Measurements from ENCODE around the gene PCDHGB3. TPM values are rescaled to one million over a fixed set of nuclear protein-coding genes. Genes with fewer than 3 reads are reported as not detected.
"Not testable (repeated sequence)": the region's sequence is repeated elsewhere in the genome, so short reads cannot be mapped to it uniquely, and the experiment has no call there.

Gene PCDHGB3
- total RNA-seq = not detected

DNA sequence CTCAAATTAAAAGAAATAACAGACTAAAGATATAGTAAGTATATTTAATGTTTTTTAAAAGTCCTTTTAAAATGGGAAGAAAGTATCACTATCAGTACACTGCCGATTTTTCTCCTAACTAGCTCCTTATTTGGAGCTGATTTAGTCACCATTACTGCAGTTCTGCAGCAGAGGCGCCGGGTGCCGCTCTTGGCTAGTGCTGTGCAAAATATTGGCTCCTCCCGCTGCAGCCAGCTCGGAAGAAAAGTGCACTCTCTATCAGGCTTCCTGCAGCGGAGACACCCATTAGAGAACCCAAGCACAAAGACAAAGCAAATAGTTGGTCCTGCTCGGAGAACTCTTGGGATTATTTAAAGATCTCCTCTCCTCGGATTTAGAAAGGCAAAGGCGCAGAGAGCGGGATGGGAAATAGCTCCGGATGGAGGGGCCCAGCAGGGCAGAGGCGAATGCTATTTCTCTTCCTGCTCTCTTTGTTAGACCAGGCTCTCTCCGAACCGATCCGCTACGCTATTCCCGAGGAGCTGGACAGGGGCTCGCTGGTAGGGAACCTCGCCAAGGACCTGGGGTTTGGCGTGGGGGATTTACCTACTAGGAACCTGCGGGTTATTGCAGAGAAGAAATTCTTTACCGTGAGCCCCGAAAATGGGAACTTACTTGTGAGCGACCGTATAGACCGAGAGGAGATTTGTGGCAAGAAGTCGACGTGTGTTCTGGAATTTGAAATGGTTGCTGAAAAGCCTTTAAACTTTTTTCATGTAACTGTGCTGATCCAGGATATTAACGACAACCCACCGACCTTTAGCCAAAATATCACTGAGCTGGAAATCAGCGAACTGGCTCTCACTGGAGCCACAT lies at the start of gene PCDHGB3:
TSS of gene PCDHGB3 (plus strand) at position 249 of the 855 bp plus-strand sequence. CDS start at position 402, 153 bp downstream.
- Mint-ChIP-seq H3K4me1 (peaks cover 3% of the 10 kb centered on the region), H3K4me3 (peak within 1 kb of the TSS; percentile 52), H3K27me3 (peaks cover 61% of the 10 kb centered on the region), H3K36me3 (ENCODE audit: low read depth) (peaks cover 34% of the 10 kb centered on the region), H3K27ac (no peak within 1 kb of the TSS), H3K9me3 (ENCODE audit: low read depth) (peaks cover 30% of the 10 kb centered on the region)
- CTCF ChIA-PET = interaction anchor here (0.6 to 3.0 kb wide), 19 partner anchors 9 to 235 kb away, joined by 3 to 15 read pairs (median 5); partner anchors contain the start of genes PCDHB15, PCDHB5, PCDHGA1 and PCDHGA10
- intact Hi-C loops (cut with DNase I, micrococcal nuclease) = loop anchor here (5.0 to 10.0 kb wide), 6 partner anchors 37 to 578 kb away; partner anchors contain the start of genes PCDHA2 (in 2 of the 2), PCDHGB6 (in 2 of the 2), PCDHA12 (in 1 of the 2) and PCDHA8 (in 1 of the 2)
- POLR2A ChIA-PET = interaction anchor here (0.6 kb wide), 1 partner anchor 50 kb away, joined by 4 read pairs; no protein-coding TSS in a partner anchor
- peak; percentile 76 for ATAC-seq
- DNase-seq = peak; percentile 63

DNA sequence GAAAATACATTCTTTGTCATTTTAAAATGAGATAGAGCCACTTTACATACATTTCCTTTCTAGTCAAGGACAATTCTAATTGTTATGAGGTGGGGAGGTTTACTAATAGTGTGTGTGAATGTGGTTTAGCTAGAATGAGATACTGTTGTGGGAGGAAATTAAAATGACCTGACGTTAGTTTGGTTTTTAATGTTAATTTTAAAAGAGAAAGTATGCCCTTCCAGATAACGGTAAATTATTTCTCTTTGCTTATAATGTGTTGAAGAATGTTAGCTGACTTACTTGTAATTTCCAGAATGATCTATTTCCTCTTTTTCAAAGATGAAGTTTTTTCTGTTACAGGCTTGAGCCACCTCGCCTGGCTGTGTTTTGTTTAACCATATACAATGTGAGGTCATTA lies 47.8 kb upstream of the PCDHGB3 start:
- Mint-ChIP-seq H3K36me3 (ENCODE audit: low read depth) (peaks cover 52% of the 10 kb centered on the region), H3K27ac (no peak overlapping the region), H3K4me1 (peaks cover 25% of the 10 kb centered on the region), H3K27me3 (peaks cover 10% of the 10 kb centered on the region), H3K9me3 (ENCODE audit: low read depth) (peaks cover 34% of the 10 kb centered on the region), H3K4me3 (no peak overlapping the region)
- CTCF ChIA-PET = interaction anchor here (0.7 to 1.4 kb wide), 3 partner anchors 9 to 22 kb away, joined by 3 to 5 read pairs (median 3); partner anchors contain the start of genes PCDHGA1 and PCDHGA3
- ATAC-seq (no peak), DNase-seq (no peak)
- intact Hi-C loops (cut with DNase I, micrococcal nuclease) = loop anchor here (5.0 to 10.0 kb wide), 6 partner anchors 240 to 685 kb away; partner anchors contain the start of genes DELE1 (in 1 of the 2), HDAC3 (in 1 of the 2), RELL2 (in 1 of the 2) and RNF14 (in 1 of the 2)
- POLR2A ChIA-PET = no interaction called here

DNA sequence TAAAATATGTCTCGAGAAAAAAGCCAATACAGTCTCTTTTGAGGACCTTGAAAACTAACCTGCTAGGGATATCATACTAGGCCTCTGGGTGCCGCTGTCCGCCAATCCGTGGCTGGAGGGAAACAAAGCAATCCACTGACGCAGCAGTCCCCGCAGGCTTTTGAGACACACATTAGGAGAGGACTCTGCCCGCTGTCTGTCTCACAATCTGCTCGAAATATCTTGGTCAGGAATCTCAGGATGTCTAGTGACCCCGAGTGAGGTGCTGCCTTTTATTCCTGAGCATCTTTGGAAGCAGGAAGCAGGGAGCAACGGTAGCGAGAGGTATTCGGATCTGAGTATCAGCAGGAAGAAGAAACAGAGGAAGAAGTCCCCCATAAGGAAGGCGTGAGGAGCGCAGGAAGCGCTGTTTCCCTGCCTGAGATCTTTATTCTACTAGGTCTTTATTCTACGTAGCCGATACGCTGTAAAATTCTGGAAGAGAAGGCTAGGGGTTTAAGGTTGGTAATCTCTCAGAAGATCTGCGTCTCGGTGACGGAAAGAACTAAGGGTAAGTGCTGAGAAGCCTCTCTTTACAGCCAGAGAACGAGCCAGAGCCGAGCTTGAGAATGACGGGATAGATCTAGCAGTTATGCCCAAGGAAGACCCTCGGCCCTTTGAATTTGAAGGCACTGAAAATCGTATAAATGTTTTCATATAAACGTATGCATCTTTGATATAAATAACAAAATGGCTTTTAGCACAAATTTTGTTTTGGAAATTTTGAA lies 43.8 kb upstream of the PCDHGB3 start:
- DNase-seq (peak; percentile 84), ATAC-seq (peak; percentile 94)
- Mint-ChIP-seq H3K4me1 (peaks cover 4% of the 10 kb centered on the region), H3K36me3 (ENCODE audit: low read depth) (peaks cover 19% of the 10 kb centered on the region), H3K4me3 (peak overlapping the region; percentile 72), H3K27me3 (peaks cover 29% of the 10 kb centered on the region), H3K27ac (peak overlapping the region; percentile 72), H3K9me3 (ENCODE audit: low read depth) (peaks cover 22% of the 10 kb centered on the region)
- CTCF ChIA-PET = interaction anchor here (0.7 to 4.1 kb wide), 4 partner anchors 10 to 318 kb away, joined by 3 to 22 read pairs (median 3); partner anchors contain the start of gene PCDHGA2
- POLR2A ChIA-PET = no interaction called here
- intact Hi-C loops (cut with DNase I, micrococcal nuclease) = loop anchor here in 1 of 2 experiments (2.0 to 10.0 kb wide), 2 partner anchors 233 to 599 kb away; partner anchors contain the start of gene DELE1

DNA sequence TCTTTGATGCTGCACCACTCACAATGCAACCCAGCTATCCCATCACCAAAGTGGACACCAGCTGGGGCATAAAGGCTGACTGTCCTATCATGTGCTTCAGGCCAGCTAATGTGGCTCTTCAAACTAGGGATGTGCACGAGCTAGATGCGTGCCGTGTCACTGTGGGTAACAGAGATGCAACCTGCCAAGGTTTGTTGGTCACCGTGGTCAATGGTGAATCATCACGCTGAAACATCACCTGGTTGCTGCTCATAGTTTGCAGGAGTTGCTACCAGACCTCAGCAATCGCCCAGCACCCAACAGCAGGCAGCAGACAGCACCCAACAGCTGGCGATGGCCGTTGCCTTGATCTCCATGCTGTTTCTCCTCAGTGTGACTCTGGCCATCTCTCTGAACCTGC lies 41.8 kb upstream of the PCDHGB3 start:
- H3K4me1 Mint-ChIP-seq = peaks cover 2% of the 10 kb centered on the region
- no peak overlapping the region for H3K4me3 Mint-ChIP-seq
- DNase-seq (peak; percentile 19), ATAC-seq (no peak)
- peaks cover 16% of the 10 kb centered on the region for H3K36me3 Mint-ChIP-seq (ENCODE audit: low read depth)
- peaks cover 24% of the 10 kb centered on the region for H3K9me3 Mint-ChIP-seq (ENCODE audit: low read depth)
- H3K27ac Mint-ChIP-seq = no peak overlapping the region
- intact Hi-C loops (cut with DNase I, micrococcal nuclease) = loop anchor here in 1 of 2 experiments (10.0 kb wide), 1 partner anchor 597 kb away; the partner anchor contains the start of gene DELE1
- ChIA-PET CTCF (interaction anchor here (0.6 to 4.1 kb wide), 11 partner anchors 8 to 235 kb away, joined by 3 to 23 read pairs (median 4); partner anchors contain the start of genes PCDHGA2 and TAF7), POLR2A (no interaction called here)
- peaks cover 39% of the 10 kb centered on the region for H3K27me3 Mint-ChIP-seq

DNA sequence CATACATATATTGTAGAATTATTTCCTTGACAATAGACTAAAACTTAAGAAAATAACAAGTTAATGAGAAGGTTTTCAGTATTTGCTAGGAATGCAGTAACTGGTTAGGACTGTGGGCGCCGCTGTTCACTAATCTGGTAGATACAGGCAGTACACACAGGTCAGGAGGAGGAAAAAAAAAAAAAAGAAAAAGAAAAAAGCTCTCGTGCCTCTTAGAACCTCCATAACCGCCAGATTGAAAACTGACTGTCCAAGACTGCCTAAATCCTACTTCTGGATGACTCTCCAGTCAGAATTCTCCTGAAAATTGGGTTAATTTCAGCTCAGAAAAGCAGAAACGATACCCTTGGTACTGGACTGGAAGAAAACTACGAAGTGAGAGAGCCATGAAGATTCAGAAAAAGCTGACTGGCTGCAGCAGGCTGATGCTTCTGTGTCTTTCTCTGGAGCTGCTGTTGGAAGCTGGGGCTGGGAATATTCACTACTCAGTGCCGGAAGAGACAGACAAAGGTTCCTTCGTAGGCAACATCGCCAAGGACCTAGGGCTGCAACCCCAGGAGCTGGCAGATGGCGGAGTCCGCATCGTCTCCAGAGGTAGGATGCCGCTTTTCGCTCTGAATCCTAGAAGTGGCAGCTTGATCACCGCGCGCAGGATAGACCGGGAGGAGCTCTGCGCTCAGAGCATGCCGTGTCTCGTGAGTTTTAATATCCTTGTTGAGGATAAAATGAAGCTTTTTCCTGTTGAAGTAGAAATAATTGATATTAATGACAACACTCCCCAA lies 39.6 kb upstream of the PCDHGB3 start, which contains the start of gene PCDHGA1:
TSS of gene PCDHGA1 (plus strand) at position 216 of the 782 bp plus-strand sequence.
- H3K9me3 Mint-ChIP-seq (ENCODE audit: low read depth) = peaks cover 26% of the 10 kb centered on the region
- H3K27me3 Mint-ChIP-seq = peaks cover 50% of the 10 kb centered on the region
- peak; percentile 62 for DNase-seq
- intact Hi-C loops (cut with DNase I, micrococcal nuclease) = no loop called here
- H3K27ac Mint-ChIP-seq = no peak within 1 kb of the TSS
- peak; percentile 38 for ATAC-seq
- POLR2A ChIA-PET = interaction anchor here (0.7 to 1.0 kb wide), 2 partner anchors 10 to 62 kb away, joined by 3 to 4 read pairs; partner anchors contain the start of genes PCDHGA8 and TAF7
- CTCF ChIA-PET = interaction anchor here (0.6 to 4.1 kb wide), 12 partner anchors 8 to 241 kb away, joined by 3 to 23 read pairs (median 6); partner anchors contain the start of genes PCDHGA2, PCDHGA3, PCDHGB3 and TAF7
- H3K4me3 Mint-ChIP-seq = no peak within 1 kb of the TSS
- H3K4me1 Mint-ChIP-seq = peaks cover 2% of the 10 kb centered on the region
- peaks cover 18% of the 10 kb centered on the region for H3K36me3 Mint-ChIP-seq (ENCODE audit: low read depth)

DNA sequence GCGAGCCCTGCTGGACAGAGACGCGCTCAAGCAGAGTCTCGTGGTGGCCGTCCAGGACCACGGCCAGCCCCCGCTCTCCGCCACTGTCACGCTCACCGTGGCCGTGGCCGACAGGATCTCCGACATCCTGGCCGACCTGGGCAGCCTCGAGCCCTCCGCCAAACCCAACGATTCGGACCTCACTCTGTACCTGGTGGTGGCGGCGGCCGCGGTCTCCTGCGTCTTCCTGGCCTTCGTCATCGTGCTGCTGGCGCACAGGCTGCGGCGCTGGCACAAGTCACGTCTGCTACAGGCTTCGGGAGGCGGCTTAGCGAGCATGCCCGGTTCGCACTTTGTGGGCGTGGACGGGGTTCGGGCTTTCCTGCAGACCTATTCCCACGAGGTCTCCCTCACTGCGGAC lies 37.5 kb upstream of the PCDHGB3 start:
- H3K36me3 Mint-ChIP-seq (ENCODE audit: low read depth) = peaks cover 17% of the 10 kb centered on the region
- H3K27me3 Mint-ChIP-seq = peaks cover 57% of the 10 kb centered on the region
- POLR2A ChIA-PET = not testable (repeated sequence)

DNA sequence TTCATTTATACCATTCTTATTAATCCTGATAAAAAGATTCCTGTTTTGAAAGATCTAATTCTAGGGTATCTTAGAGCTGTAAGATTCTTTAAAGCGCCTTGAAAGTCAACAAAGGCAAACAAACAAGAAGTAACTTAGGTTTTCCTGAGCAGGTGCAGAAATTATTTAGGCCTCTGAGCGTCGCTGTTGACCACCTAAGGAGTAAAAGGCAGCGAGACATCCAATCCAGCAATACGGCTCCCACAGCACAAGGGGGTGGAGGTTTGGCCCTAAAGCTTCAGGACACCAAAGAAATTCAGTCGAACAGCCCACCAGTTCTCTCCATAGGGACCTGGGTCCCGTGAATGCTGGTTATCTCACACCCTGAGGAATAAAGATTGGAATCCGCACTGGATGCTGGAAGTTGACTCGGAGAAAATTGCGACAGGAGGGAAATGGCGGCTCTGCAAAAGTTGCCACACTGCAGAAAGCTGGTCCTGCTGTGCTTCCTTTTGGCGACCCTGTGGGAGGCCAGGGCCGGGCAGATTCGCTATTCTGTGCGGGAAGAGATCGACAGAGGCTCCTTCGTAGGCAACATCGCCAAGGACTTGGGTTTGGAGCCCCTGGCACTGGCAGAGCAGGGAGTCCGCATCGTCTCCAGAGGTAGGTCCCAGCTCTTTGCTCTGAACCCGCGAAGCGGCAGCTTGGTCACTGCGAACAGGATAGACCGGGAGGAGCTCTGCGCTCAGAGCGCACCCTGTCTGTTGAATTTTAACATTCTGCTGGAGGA lies 31.3 kb upstream of the PCDHGB3 start, which contains the start of gene PCDHGA2:
TSS of gene PCDHGA2 (plus strand) at position 223 of the 769 bp plus-strand sequence.
- POLR2A ChIA-PET = no interaction called here
- DNase-seq (peak; percentile 39), ATAC-seq (no peak)
- CTCF ChIA-PET = interaction anchor here (0.6 to 3.4 kb wide), 14 partner anchors 11 to 225 kb away, joined by 3 to 22 read pairs (median 4); partner anchors contain the start of genes PCDHGA10, PCDHGA11, PCDHGA5 and PCDHGA8
- H3K36me3 Mint-ChIP-seq (ENCODE audit: low read depth) = peaks cover 22% of the 10 kb centered on the region
- no peaks in the 10 kb centered on the region for H3K4me1 Mint-ChIP-seq
- H3K9me3 Mint-ChIP-seq (ENCODE audit: low read depth) = peaks cover 46% of the 10 kb centered on the region
- peaks cover 65% of the 10 kb centered on the region for H3K27me3 Mint-ChIP-seq
- H3K4me3 Mint-ChIP-seq = peak within 1 kb of the TSS; percentile 15
- intact Hi-C loops (cut with DNase I, micrococcal nuclease) = no loop called here
- H3K27ac Mint-ChIP-seq = no peak within 1 kb of the TSS

More for the DNA sequence above, 37.5 kb upstream of the PCDHGB3 start:
- CTCF ChIA-PET = interaction anchor here (0.8 kb wide), 1 partner anchor 11 kb away, joined by 3 read pairs; the partner anchor contains the start of gene PCDHGA3
- intact Hi-C loops (cut with DNase I, micrococcal nuclease); ATAC-seq; DNase-seq; H3K27ac Mint-ChIP-seq; H3K4me1 Mint-ChIP-seq; H3K4me3 Mint-ChIP-seq: not testable (repeated sequence)
- H3K9me3 Mint-ChIP-seq (ENCODE audit: low read depth) = peaks cover 28% of the 10 kb centered on the region

DNA sequence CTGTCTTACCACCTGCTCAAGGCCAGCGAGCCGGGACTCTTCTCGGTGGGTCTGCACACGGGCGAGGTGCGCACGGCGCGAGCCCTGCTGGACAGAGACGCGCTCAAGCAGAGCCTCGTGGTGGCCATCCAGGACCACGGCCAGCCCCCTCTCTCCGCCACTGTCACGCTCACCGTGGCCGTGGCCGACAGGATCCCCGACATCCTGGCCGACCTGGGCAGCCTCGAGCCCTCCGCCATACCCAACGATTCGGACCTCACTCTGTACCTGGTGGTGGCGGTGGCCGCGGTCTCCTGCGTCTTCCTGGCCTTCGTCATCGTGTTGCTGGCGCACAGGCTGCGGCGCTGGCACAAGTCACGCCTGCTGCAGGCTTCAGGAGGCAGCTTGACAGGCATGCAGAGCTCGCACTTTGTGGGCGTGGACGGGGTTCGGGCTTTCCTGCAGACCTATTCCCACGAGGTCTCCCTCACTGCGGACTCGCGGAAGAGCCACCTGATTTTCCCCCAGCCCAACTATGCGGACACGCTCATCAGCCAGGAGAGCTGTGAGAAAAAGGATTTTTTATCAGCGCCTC lies 29.2 kb upstream of the PCDHGB3 start:
- H3K4me1 Mint-ChIP-seq, ATAC-seq, POLR2A ChIA-PET, DNase-seq, H3K4me3 Mint-ChIP-seq, H3K27ac Mint-ChIP-seq: not testable (repeated sequence)
- Mint-ChIP-seq H3K9me3 (ENCODE audit: low read depth) (peaks cover 52% of the 10 kb centered on the region), H3K27me3 (peaks cover 68% of the 10 kb centered on the region), H3K36me3 (ENCODE audit: low read depth) (peaks cover 31% of the 10 kb centered on the region)
- CTCF ChIA-PET = interaction anchor here (3.4 kb wide), 1 partner anchor 13 kb away, joined by 22 read pairs; no protein-coding TSS in a partner anchor
- intact Hi-C loops (cut with DNase I, micrococcal nuclease) = loop anchor here in 1 of 2 experiments (10.0 kb wide), 1 partner anchor 236 kb away; the partner anchor contains the start of gene PCDHB3

DNA sequence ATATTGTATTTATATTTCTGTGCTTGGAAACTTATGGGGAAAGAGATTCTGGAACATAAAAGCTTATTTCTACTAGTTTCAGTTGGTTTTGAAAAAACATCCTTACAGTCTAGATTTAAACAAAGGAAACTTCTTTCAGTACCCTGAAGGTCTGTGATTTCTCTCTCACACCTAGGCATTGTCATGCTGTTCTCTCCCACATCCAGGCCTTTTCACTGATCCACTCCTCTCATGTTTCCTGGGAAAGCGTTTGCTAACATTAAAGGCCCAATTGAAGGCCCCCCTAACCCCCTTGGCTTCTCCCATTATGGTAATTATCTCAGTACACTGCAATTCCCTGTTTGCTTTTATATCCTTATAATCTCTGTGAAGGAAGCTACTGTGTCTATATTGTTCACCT lies 27.3 kb upstream of the PCDHGB3 start:
- no peak for ATAC-seq
- no peaks in the 10 kb centered on the region for H3K4me1 Mint-ChIP-seq

More for the DNA sequence above, 27.3 kb upstream of the PCDHGB3 start:
- intact Hi-C loops (cut with DNase I, micrococcal nuclease) = loop anchor here in 1 of 2 experiments (10.0 kb wide), 1 partner anchor 238 kb away; the partner anchor contains the start of gene PCDHB3
- no peak for DNase-seq
- H3K9me3 Mint-ChIP-seq (ENCODE audit: low read depth) = peaks cover 47% of the 10 kb centered on the region
- peaks cover 65% of the 10 kb centered on the region for H3K27me3 Mint-ChIP-seq
- no peak overlapping the region for H3K27ac Mint-ChIP-seq
- ChIA-PET POLR2A (no interaction called here), CTCF (interaction anchor here (0.6 to 2.4 kb wide), 4 partner anchors 22 to 642 kb away, joined by 3 to 9 read pairs (median 4); partner anchors contain the start of genes PCDHGA10, TAF7 and ZMAT2)
- H3K4me3 Mint-ChIP-seq = no peak overlapping the region
- H3K36me3 Mint-ChIP-seq (ENCODE audit: low read depth) = peaks cover 33% of the 10 kb centered on the region

Data from activated CD4-positive, alpha-beta T cell treated with anti-CD3 and anti-CD28 coated beads for 36 hours (primary cell).